K562 (cell line): ENCODE measurements around the gene OVOL1. TPM values are rescaled to one million over a fixed set of nuclear protein-coding genes. Genes with fewer than 3 reads are reported as not detected.

ENCODE experiments used
- ARID3A ChIP-seq: IDR thresholded peaks from 2 replicates; pipeline ENCODE4 v1.6.1; 2012; ENCODE audit warnings: low read depth, low read length, improper control_type of control experiment, borderline replicate concordance
- CBFA2T2 ChIP-seq: fragments of 450-650 bp; conservative IDR thresholded peaks from 2 replicates; pipeline ENCODE4 v1.6.1; 2017; ENCODE audit warnings: mild to moderate bottlenecking
- CBFB ChIP-seq: sonication (generic); formaldehyde crosslinking; IDR thresholded peaks from 2 replicates; pipeline ENCODE4 v1.4.0; 2020; ENCODE audit warnings: mild to moderate bottlenecking, missing genetic modification reagents
- EHMT2 ChIP-seq: fragments of 450-650 bp; IDR thresholded peaks from 2 replicates; pipeline ENCODE4 v1.6.1; 2018; ENCODE audit warnings: antibody characterized with exemption
- FIP1L1 ChIP-seq: fragments of 200-400 bp; formaldehyde crosslinking; IDR thresholded peaks from 2 replicates; pipeline ENCODE4 v1.6.1; 2018; ENCODE audit warnings: mild to moderate bottlenecking, low read depth, low read length; ENCODE audit not compliant: poor library complexity, severe bottlenecking
- IFI16 ChIP-seq: fragments of 250-450 bp; sonication (Bioruptor Pico); IDR thresholded peaks from 2 replicates; pipeline ENCODE4 v2.1.2; 2022; ENCODE audit warnings: mild to moderate bottlenecking, inconsistent platforms
- L3MBTL2 ChIP-seq: fragments of 450-650 bp; IDR thresholded peaks from 2 replicates; pipeline ENCODE4 v1.6.1; 2016; ENCODE audit warnings: mild to moderate bottlenecking, moderate library complexity
- MAFK ChIP-seq: IDR thresholded peaks from 2 replicates; pipeline ENCODE4 v1.6.1; 2011; ENCODE audit warnings: low read length, improper control_type of control experiment
- MEIS2 ChIP-seq: fragments of 450-650 bp; IDR thresholded peaks from 2 replicates; pipeline ENCODE4 v1.6.1; 2014; ENCODE audit warnings: mild to moderate bottlenecking; ENCODE audit not compliant: partially characterized antibody
- MTA1 ChIP-seq: fragments of 450-650 bp; IDR thresholded peaks from 2 replicates; pipeline ENCODE4 v1.6.1; 2017; ENCODE audit warnings: borderline replicate concordance
- MYBL2 ChIP-seq, 2 experiments: fragments of 450-650 bp in 1 of 2; sonication (generic) in 1 of 2; formaldehyde crosslinking in 1 of 2; IDR thresholded peaks; 2 replicates each; pipeline versions ENCODE4 v1.6.1 to v1.8.1; 2017 to 2022; ENCODE audit warnings: borderline replicate concordance in 1 of 2, inconsistent platforms in 1 of 2, low read depth in 1 of 2, mild to moderate bottlenecking in 1 of 2, missing genetic modification reagents in 1 of 2, moderate library complexity in 1 of 2
- NCOA6 ChIP-seq: fragments of 450-650 bp; IDR thresholded peaks from 2 replicates; pipeline ENCODE4 v1.6.1; 2017; ENCODE audit warnings: mild to moderate bottlenecking
- NR2C2 ChIP-seq, 2 experiments: fragments of 200-800 bp in 1 of 2; sonication (Bioruptor generic) in 1 of 2; sonication (generic) in 1 of 2; formaldehyde crosslinking in 1 of 2; IDR thresholded peaks; 2 replicates each; pipeline versions ENCODE4 v1.6.1 to v1.8.0; 2016 to 2022; ENCODE audit warnings: mild to moderate bottlenecking in 1 of 2, missing compliant biosample characterization in 1 of 2, missing genetic modification characterization in 1 of 2, missing genetic modification reagents in 1 of 2
- NR3C1 ChIP-seq: sonication (generic); formaldehyde crosslinking; IDR thresholded peaks from 2 replicates; pipeline ENCODE4 v1.8.1; 2022; ENCODE audit warnings: missing genetic modification reagents
- RBM39 ChIP-seq: fragments of 200-400 bp; formaldehyde crosslinking; optimal IDR thresholded peaks from 2 replicates; pipeline ENCODE3; 2018; ENCODE audit warnings: low read depth, low read length
- XRCC3 ChIP-seq: fragments of 450-650 bp; IDR thresholded peaks from 2 replicates; pipeline ENCODE4 v1.6.1; 2017; ENCODE audit warnings: mild to moderate bottlenecking, moderate library complexity
- ZBTB17 ChIP-seq: fragments of 450-650 bp; formaldehyde crosslinking; IDR thresholded peaks from 2 replicates; pipeline ENCODE4 v1.4.0; 2020; ENCODE audit warnings: mild to moderate bottlenecking
- ZBTB33 ChIP-seq: sonication (generic); formaldehyde crosslinking; IDR thresholded peaks from 2 replicates; pipeline ENCODE4 v1.8.1; 2023; ENCODE audit warnings: mild to moderate bottlenecking, missing genetic modification reagents
- ZBTB8A ChIP-seq: fragments of 450-650 bp; IDR thresholded peaks from 2 replicates; pipeline ENCODE4 v1.6.1; 2018; ENCODE audit warnings: mild to moderate bottlenecking, moderate library complexity; ENCODE audit not compliant: partially characterized antibody
- ZEB2 ChIP-seq: fragments of 450-650 bp; IDR thresholded peaks from 2 replicates; pipeline ENCODE4 v1.6.1; 2016
- ZNF165 ChIP-seq: fragments of 250-450 bp; sonication (Bioruptor Pico); IDR thresholded peaks from 2 replicates; pipeline ENCODE4 v1.4.0; 2020; ENCODE audit warnings: borderline replicate concordance
- ZNF740 ChIP-seq, 3 experiments: fragments of 200-800 bp in 1 of 3; sonication (Bioruptor generic) in 1 of 3; sonication (generic) in 1 of 3; formaldehyde crosslinking in 1 of 3; IDR thresholded peaks; 2 replicates each; pipeline versions ENCODE4 v1.6.1 to v1.8.0; 2016 to 2022; ENCODE audit warnings: mild to moderate bottlenecking in 2 of 3, missing compliant biosample characterization in 2 of 3, missing genetic modification characterization in 2 of 3, missing genetic modification reagents in 1 of 3
- ZNF75A ChIP-seq: fragments of 450-650 bp; formaldehyde crosslinking; IDR thresholded peaks from 2 replicates; pipeline ENCODE4 v1.4.0; 2020; ENCODE audit warnings: mild to moderate bottlenecking
- ZNF830 ChIP-seq: fragments of 250-450 bp; sonication (Bioruptor Pico); IDR thresholded peaks from 2 replicates; pipeline ENCODE4 v1.5.0; 2021; ENCODE audit warnings: mild to moderate bottlenecking
- polyA plus RNA-seq, 8 experiments: library from polyadenylated mRNA; depleted of rRNA in 4 of 8; stranded (reverse) in 5 of 8; unstranded in 3 of 8; fragments of >200 nt; fragmentation: Nextera tagmentation in 2 of 8; fragmentation: Illumina TruSeq in 1 of 8; extraction: Ambion mirVana in 2 of 8; extraction: Trizol in 1 of 8; gene quantifications; 2 replicates each; pipeline versions ENCODE4 v1.2.1 to v1.2.3, GENCODE V29; 2011 to 2014; ENCODE audit warnings: inconsistent platforms in 1 of 8, missing spikeins in 1 of 8
- total RNA-seq, 7 experiments: library from RNA; depleted of rRNA in 6 of 7; stranded (reverse); fragments of >200 nt in 6 of 7; fragmentation: Illumina TruSeq in 2 of 7; extraction: Trizol in 2 of 7; gene quantifications; 2 replicates each; pipeline versions ENCODE4 v1.2.1 to v1.2.3, GENCODE V29; 2011 to 2021; ENCODE audit warnings: low replicate concordance in 1 of 7

OVOL1 gene
- total and polyA plus RNA-seq, 9 of the 15 experiments (the other 6 are each of a cell fraction or from before 2014, with no cell fraction given): 0.09 TPM; not detected in 8

GRCh38 chr11:65779919-65780769, 6.7 kb upstream of the OVOL1 start (continued):
- TF ChIP-seq ZBTB33 (CRISPR knock-in tag) (peak; percentile 88), MTA1 (no peak), ZNF165 (CRISPR knock-in tag) (no peak), IFI16 (CRISPR knock-in tag) (no peak), NCOA6 (no peak), ZNF75A (no peak), CBFA2T2 (no peak), MYBL2 (IDR thresholded peaks at IDR 0.05; ENCODE audit: low read depth) (no peak), MYBL2 (CRISPR knock-in tag; IDR thresholded peaks at IDR 0.05; ENCODE audit: borderline replicate concordance) (no peak), ZBTB17 (no peak), FIP1L1 (peak; percentile 92), L3MBTL2 (peak; percentile 65), MAFK (no peak), CBFB (CRISPR knock-in tag) (peak; percentile 70; the same call in 1 of the 2 replicates), ZNF830 (CRISPR knock-in tag) (no peak), MEIS2 (no peak), RBM39 (no peak), NR2C2 (CRISPR knock-in tag; IDR thresholded peaks at IDR 0.05) (peak; percentile 70; the same call in 1 of the 2 replicates), NR2C2 (tag; IDR thresholded peaks at IDR 0.05) (no peak), ZEB2 (no peak), ARID3A (no peak), ZBTB8A (no peak), NR3C1 (CRISPR knock-in tag) (peak; percentile 77; the same call in 1 of the 2 replicates), ZNF740 (CRISPR knock-in tag; IDR thresholded peaks at IDR 0.05) (peak; percentile 19; the same call in 1 of the 2 replicates), ZNF740 (tag; IDR thresholded peaks at IDR 0.05) (no peak), XRCC3 (no peak), EHMT2 (no peak)
